Endothelial cell (in vitro differentiated cells): ENCODE data around the gene GIPC1. TPM values are rescaled to one million over a fixed set of nuclear protein-coding genes. Genes with fewer than 3 reads are reported as not detected.

ENCODE experiments used
- DNase-seq: peaks from one replicate; pipeline ENCODE4 v3.0.0; 2021; ENCODE audit warnings: low spot score
- H3K27ac Mint-ChIP-seq: one replicate; pipeline ENCODE4 v1.8.0; 2021; ENCODE audit warnings: mixed read lengths, inconsistent platforms; ENCODE audit not compliant: unreplicated experiment
- H3K27me3 Mint-ChIP-seq: one replicate; pipeline ENCODE4 v1.8.0; 2021; ENCODE audit warnings: mild to moderate bottlenecking, moderate library complexity, mixed read lengths, inconsistent platforms; ENCODE audit not compliant: unreplicated experiment
- H3K36me3 Mint-ChIP-seq: one replicate; pipeline ENCODE4 v1.8.0; 2021; ENCODE audit warnings: mild to moderate bottlenecking, low read depth, mixed read lengths, inconsistent platforms; ENCODE audit not compliant: unreplicated experiment
- H3K4me1 Mint-ChIP-seq: one replicate; pipeline ENCODE4 v1.8.0; 2021; ENCODE audit warnings: mild to moderate bottlenecking, mixed read lengths, inconsistent platforms; ENCODE audit not compliant: unreplicated experiment
- H3K4me3 Mint-ChIP-seq: one replicate; pipeline ENCODE4 v1.8.0; 2021; ENCODE audit warnings: mild to moderate bottlenecking, mixed read lengths, inconsistent platforms; ENCODE audit not compliant: unreplicated experiment
- H3K9me3 Mint-ChIP-seq: one replicate; pipeline ENCODE4 v1.8.0; 2021; ENCODE audit warnings: mixed read lengths, inconsistent platforms; ENCODE audit not compliant: unreplicated experiment
- CTCF ChIP-seq: fragments of 200-600 bp; sonication (generic); IDR thresholded peaks from one replicate; pipeline ENCODE4 v1.5.0; 2021; ENCODE audit warnings: antibody characterized with exemption; ENCODE audit not compliant: unreplicated experiment
- total RNA-seq: library from RNA; stranded (reverse); fragmentation: NEBNext Ultra II Directional; extraction: Animal tissue kit (Norgen Biotek cat#: 25700); gene quantifications from one replicate; pipeline ENCODE4 v1.2.1, GENCODE V29; 2021; ENCODE audit not compliant: unreplicated experiment

The GIPC1 gene
- total RNA-seq, 1 donor from 2014 or later, result 106 TPM

DNA sequence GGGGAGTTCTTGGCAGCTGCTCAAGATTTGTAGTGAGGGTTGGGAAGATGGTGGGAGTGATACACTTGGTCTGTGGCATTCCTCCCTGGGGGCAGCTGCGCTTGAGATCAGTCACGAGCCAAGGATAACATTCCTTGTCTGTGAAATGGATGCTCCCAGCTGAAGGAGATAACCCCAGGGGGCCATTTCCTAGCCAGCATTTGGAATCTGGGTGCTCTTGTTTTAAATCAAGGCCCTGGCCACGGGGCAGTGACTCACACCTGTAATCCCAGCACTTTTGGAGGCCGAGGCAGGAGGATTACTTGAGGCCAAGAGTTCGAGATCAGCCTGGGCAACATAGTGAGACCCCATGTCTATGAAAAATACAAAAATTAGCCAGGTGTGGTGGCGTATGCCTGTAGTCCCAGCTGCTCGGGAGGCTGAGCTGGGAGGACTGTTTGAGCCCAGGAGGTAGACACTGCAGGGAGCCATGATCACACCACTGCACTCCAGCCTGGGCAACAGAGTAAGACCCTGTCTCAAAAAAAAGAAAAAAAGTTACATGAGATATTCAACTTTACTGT, 58.3 kb downstream of the GIPC1 start:
- Mint-ChIP-seq H3K4me3 (peak overlapping the region; percentile 19), H3K27me3 (peaks cover 12% of the 10 kb centered on the region), H3K36me3 (peaks cover 10% of the 10 kb centered on the region), H3K4me1 (peaks cover 30% of the 10 kb centered on the region), H3K9me3 (no peaks in the 10 kb centered on the region), H3K27ac (peak overlapping the region; percentile 2)
- no peak for TF ChIP-seq CTCF
- DNase-seq, result no peak

DNA sequence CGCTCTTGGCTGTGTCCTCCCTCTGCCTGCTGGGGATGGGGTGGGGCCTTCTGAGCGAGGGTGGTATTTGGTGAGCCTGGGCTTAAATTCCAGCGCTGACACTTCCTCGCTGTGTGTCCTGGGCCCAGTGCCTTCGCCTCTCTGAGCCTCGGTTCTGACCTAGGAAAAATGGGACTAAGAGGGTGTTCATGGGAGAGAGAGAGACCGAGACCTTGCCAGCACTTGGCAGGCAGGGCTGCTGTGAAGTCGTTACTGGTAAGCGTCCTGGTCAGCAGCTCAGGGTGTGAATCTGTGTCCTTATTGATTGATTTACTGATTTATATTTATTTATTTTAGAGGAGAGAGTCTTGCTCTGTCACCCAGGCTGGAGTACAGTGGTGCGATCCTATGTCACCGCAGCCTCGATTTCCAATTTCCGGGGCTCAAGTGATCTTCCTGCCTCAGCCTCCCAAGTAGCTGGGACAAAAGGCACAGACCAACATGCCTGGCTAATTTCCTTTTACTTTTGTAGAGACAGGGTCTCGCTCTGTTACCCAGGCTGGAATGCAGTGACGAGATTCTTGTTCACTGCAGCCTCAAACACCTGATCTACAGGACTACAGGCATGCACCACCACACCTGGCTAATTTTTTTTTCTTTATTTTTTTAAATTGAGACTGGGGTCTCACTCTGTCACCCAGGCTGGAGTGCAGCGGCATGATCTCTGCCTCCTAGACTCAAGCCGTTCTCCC, 60.4 kb downstream of the GIPC1 start:
- Mint-ChIP-seq H3K4me1 (peaks cover 33% of the 10 kb centered on the region), H3K9me3 (no peaks in the 10 kb centered on the region), H3K27me3 (peaks cover 10% of the 10 kb centered on the region), H3K27ac (no peak overlapping the region), H3K4me3 (peak overlapping the region; percentile 79), H3K36me3 (peaks cover 7% of the 10 kb centered on the region)
- TF ChIP-seq CTCF, result no peak
- DNase-seq, result no peak

GRCh38 chr19:14434543-14435319, 61.2 kb downstream of the GIPC1 start:
- peaks cover 26% of the 10 kb centered on the region for H3K4me1 Mint-ChIP-seq
- no peak for DNase-seq
- H3K27me3 Mint-ChIP-seq, result peaks cover 10% of the 10 kb centered on the region
- H3K36me3 Mint-ChIP-seq, result peaks cover 7% of the 10 kb centered on the region
- TF ChIP-seq CTCF, result no peak
- H3K27ac Mint-ChIP-seq, result peak overlapping the region; percentile 38
- peak overlapping the region; percentile 85 for H3K4me3 Mint-ChIP-seq
- no peaks in the 10 kb centered on the region for H3K9me3 Mint-ChIP-seq

- TF ChIP-seq CTCF, result no peak
- peak overlapping the region; percentile 85 for H3K4me3 Mint-ChIP-seq
- no peak for DNase-seq
- no peaks in the 10 kb centered on the region for H3K9me3 Mint-ChIP-seq
- peaks cover 4% of the 10 kb centered on the region for H3K27me3 Mint-ChIP-seq
- no peak overlapping the region for H3K27ac Mint-ChIP-seq
- H3K4me1 Mint-ChIP-seq, result peaks cover 18% of the 10 kb centered on the region
- H3K36me3 Mint-ChIP-seq, result peaks cover 7% of the 10 kb centered on the region
These were observed 62.1 kb downstream of the GIPC1 start for GRCh38 chr19:14433554-14434501.
